ENCODE data around the gene TRAF1. TPM values are rescaled to one million over a fixed set of nuclear protein-coding genes. Genes with fewer than 3 reads are reported as not detected.

The TRAF1 gene
- polyA plus RNA-seq, 1 donor from 2014 or later: 1.3 TPM

DNA sequence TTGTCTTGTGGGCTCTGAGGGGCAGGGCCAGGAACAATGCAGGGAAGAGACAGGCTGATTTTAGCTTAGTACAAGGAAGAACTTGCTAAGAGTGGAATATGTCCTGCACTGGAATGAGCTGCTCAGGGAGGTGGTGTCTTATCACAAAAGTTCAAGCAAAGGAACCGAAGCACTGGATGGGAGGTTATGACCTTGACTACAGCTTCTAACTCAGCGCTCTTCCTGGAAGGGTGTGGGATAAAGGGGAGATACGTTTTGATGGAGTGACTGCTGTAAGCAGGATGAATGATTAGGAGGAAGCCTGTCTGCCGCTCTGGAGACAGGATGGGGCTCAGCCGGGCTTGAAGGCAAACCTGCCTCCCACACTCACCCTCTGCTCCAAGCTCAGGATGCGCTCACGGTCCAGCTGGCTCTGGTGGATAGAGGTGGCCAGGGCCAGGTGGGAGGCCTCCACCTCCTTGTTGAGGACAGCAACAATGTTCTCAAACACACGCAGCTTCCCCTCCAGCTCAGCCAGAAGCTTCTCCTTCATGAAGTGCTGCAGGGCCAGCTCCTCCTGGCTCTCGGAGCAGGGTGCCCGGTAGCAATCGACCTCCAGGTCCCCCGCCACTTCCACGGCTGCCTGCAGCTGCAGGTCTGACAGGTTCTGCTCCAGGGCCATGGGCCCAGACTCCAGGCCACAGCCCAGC is 13.5 kb downstream of the TRAF1 start:
- Mint-ChIP-seq H3K9me3 (no peaks in the 10 kb centered on the region), H3K4me3 (no peak overlapping the region), H3K27ac (no peak overlapping the region), H3K4me1 (peaks cover 6 to 10% (median 7%) of the 10 kb centered on the region in 3 donors), H3K27me3 (no peaks in the 10 kb centered on the region), H3K36me3 (no peaks in the 10 kb centered on the region)

DNA sequence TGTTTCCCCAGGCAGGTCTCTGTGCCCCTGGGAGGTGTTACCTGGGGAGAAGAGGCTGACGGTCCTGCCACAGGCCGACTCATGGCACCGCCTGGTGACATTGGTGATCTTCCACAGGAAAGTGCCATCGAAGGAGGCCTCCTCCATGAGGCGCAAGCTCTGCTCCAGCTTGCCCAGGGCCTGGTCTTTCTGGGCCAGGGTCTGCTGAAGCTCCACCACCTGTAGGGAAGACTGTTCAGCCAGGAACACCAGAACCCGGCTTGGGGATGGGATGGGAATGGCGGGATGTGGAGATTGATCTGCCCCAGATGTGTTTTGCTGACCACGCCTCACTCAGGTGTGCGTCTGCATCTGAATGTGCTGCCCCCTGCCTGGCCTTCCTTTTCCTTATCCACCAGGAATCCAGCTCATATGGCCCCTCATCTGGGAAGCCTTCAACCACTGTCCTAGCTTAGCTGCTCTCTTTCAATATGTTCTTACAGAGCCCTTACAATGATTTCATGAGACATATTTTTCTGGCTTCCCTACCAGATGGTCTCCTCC is 15.2 kb downstream of the TRAF1 start:
- peaks cover 5 to 8% (median 5%) of the 10 kb centered on the region in 3 donors for H3K4me1 Mint-ChIP-seq

DNA sequence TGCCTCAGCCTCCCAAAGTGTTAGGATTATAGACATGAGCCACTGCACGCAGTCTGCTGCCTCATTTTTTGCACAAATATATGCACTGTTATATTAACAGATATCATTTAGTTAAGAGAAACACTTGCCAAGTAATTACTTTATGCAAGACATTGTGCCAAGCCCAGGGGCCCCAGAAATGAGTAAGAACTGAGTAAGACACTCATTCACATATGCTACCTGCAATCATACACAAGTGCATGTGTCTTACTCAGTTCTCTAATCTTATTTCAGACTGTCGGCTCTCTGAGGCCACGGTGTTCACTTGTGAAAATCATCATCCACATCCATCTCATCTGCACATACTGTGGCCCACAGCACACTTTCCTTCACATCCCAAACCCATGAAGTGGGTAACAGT is 16.0 kb downstream of the TRAF1 start:
- no peak overlapping the region for H3K4me3 Mint-ChIP-seq
- H3K27me3 Mint-ChIP-seq: no peaks in the 10 kb centered on the region
- peaks cover 4 to 8% (median 5%) of the 10 kb centered on the region in 3 donors for H3K4me1 Mint-ChIP-seq

More for the DNA sequence above, 15.2 kb downstream of the TRAF1 start:
- no peak overlapping the region for H3K4me3 Mint-ChIP-seq
- peaks cover 2% of the 10 kb centered on the region for H3K36me3 Mint-ChIP-seq
- H3K27me3 Mint-ChIP-seq: no peaks in the 10 kb centered on the region
- no peaks in the 10 kb centered on the region for H3K9me3 Mint-ChIP-seq
- H3K27ac Mint-ChIP-seq: no peak overlapping the region

DNA sequence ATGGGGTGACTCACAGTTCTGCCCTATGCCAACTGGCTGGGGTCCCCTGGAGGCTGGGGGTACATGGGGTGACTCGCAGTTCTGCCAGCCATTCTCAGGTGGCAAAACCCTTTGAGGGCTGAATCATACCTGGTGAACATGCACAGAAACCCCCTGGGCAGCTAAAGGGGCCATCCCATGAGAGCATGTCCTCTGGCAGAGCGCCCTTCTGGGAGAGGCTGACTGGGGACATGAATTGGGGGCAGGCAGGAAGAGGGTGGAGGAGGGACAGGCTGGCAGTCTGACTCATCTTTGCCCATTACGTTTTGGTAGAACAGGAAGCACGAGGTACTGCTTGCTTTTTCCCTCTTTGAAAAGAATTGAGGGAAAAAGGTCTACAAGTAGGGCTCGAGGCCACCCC is 16.7 kb downstream of the TRAF1 start:
- Mint-ChIP-seq H3K36me3 (peaks cover 2% of the 10 kb centered on the region), H3K27me3 (no peaks in the 10 kb centered on the region), H3K27ac (no peak overlapping the region), H3K9me3 (no peaks in the 10 kb centered on the region), H3K4me3 (no peak overlapping the region), H3K4me1 (peaks cover 11 to 14% (median 12%) of the 10 kb centered on the region in 3 donors)

More for the DNA sequence above, 16.0 kb downstream of the TRAF1 start:
- Mint-ChIP-seq H3K36me3 (peaks cover 2% of the 10 kb centered on the region), H3K9me3 (no peaks in the 10 kb centered on the region), H3K27ac (peak overlapping the region in 1 of 3 donors; percentile 53)

DNA sequence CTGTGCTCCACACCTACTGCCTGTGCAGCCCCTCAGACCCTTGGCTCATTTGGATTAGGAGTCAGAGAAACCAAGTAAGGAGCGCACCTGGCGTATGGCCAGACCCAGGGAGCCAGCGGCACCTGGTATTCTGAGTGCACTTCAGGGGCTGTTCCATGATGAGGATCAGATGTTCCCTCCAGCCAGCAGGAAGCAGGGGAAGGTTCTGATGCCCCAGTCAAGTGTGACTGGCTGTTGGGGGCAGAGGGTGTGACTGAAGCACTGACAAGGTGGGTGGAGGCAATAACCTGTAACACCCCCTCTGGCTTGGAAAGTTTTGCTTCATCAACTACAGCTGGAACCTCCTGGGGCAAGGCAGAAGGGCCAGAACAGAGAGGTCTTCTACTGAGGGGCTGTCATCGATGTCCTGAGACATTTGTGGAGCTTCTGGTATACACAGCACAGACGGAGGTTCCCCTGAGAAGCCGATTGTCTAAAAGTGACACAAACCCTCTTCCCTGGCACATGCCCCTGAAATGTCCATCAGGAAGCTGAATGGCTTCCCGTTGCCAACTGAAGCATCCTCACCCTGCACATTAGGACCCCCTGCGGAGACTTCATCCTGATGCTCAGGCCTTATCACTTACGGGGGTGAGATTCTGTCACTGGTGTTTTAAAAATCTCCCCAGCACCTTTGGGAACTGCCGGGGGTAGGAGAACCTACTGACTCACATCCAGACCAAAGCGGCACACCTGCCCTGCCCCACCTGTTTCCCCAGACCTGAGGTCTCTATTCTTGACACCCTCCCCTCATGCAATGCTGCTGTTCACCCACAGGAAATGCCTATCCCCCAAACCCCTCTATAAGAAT is 21.1 kb downstream of the TRAF1 start:
- peak overlapping the region; percentile 29 to 95 (median 93) for H3K27ac Mint-ChIP-seq
- H3K9me3 Mint-ChIP-seq: no peaks in the 10 kb centered on the region
- peak overlapping the region in 2 of 4 donors; percentile 58 to 59 for H3K4me3 Mint-ChIP-seq
- peaks cover 2% of the 10 kb centered on the region for H3K36me3 Mint-ChIP-seq
- H3K27me3 Mint-ChIP-seq: no peaks in the 10 kb centered on the region
- peaks cover 36 to 47% (median 46%) of the 10 kb centered on the region in 3 donors for H3K4me1 Mint-ChIP-seq

DNA sequence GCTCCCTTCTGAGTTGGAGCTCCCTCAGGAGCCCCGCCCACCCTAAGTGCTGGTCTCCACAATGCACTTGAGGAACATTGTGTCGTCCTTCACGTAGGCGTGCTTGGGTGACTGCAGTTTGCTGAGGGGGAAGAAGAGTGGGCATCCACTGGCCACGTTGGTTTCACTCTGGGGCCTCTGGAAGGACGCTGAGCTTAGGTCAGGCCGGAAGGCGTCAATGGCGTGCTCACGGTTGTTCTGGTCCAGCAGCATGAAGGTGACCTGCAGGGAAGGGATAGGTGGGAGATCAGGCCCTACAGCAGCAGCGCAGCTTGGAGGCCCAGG is 21.7 kb downstream of the TRAF1 start:
- Mint-ChIP-seq H3K27ac (peak overlapping the region; percentile 29 to 95 (median 93)), H3K36me3 (peaks cover 2% of the 10 kb centered on the region), H3K9me3 (no peaks in the 10 kb centered on the region), H3K4me3 (peak overlapping the region in 2 of 4 donors; percentile 41 to 59), H3K27me3 (no peaks in the 10 kb centered on the region), H3K4me1 (peaks cover 36 to 47% (median 45%) of the 10 kb centered on the region in 3 donors)

DNA sequence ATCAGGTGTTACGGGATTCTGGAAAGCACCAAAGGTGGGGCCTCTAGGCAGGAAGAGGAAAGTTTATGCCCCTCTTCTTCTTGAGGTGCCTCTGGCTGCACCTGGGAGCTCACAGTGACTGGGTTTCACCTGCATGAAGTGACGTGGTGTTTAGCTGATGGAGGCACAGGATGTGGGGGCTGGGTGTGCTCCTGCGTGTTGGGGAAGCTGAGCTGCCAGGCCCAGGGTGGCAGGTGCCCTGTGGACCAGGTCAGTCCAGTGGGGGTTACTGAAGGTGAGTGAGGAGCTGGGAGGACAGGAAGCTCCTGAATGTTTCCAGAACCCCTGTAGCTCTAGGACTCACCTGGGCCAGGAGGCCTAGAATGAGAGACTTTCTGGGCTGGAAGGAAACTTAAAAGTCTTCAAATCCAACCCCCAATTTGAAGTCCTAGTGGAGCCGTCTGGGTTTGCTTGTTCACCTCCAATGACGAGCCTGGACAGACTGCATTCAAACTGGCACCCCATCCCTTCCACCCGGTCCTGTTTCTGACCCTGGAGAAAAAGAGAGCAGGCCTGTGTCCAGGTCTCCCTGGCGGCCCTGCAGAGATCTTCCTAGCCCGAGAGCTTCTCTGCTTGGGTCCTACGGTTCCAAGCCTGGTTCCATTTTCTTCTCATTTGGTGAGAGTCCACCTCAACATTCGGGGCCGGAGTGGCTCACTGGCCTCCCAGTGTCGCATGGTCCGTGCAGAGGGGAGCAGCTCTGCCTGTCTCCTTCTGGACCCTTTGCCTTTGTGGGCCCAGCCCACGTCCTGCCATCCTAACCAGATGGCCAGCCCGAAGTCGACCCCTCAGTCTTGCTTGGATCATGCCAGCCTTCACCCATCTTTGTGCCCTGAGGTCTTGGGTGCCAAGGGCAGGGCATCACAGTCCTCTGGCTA is 22.3 kb downstream of the TRAF1 start:
- Mint-ChIP-seq H3K9me3 (no peaks in the 10 kb centered on the region), H3K4me3 (peak overlapping the region in 3 of 4 donors; percentile 26 to 83 (median 81)), H3K27ac (peak overlapping the region; percentile 83 to 95 (median 93)), H3K4me1 (peaks cover 36 to 47% (median 45%) of the 10 kb centered on the region in 3 donors), H3K36me3 (peaks cover 2% of the 10 kb centered on the region), H3K27me3 (no peaks in the 10 kb centered on the region)

DNA sequence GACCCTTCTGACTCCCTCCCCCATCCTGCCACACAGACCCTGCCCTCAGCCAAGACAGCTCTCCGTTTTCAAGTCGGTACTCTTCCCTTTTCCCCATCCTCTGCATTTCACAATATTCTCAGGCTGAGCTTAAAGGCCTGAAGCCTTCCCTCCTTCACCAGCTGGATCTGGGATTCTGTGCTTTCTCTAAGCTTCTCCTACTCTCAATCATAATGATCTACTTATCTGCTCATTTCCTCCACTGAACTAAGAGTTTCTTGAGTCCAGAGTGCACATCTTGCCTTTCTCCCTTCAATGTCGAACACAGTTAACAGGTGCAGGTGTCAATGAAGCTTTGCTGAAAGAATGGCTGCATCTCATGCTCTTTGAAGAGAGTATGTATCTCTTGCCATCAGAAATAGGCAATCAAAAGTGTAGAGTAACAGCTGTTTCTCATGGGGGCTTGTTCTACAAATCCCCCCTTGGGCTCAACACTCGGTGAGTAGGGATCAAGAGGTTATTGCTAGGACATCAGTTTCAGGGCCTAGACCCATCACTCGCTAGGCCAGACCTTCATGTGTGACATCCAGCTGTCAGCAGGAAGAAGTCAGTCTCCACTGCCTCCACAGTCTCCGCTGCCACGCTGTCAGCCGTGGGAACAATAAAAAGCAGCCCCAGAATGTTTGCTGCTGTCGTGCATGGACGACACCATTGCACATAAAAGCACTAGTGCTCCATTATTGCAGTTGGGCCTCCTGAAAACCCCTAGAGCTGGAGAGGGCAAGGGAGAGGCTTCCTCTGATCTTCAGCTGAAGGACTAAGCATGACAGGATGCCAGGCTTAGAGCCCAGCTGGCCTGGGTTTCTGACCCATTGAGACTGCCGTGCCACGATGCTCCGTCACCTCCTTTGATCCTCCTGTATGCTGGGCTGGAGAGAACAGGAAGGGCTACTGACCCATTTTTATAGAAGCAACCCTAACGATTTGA is 23.7 kb downstream of the TRAF1 start:
- Mint-ChIP-seq H3K4me1 (peaks cover 36 to 47% (median 45%) of the 10 kb centered on the region in 3 donors), H3K9me3 (no peaks in the 10 kb centered on the region), H3K27me3 (no peaks in the 10 kb centered on the region), H3K4me3 (peak overlapping the region in 3 of 4 donors; percentile 53 to 65 (median 58)), H3K36me3 (peaks cover 2% of the 10 kb centered on the region), H3K27ac (peak overlapping the region; percentile 23 to 95 (median 83))

DNA sequence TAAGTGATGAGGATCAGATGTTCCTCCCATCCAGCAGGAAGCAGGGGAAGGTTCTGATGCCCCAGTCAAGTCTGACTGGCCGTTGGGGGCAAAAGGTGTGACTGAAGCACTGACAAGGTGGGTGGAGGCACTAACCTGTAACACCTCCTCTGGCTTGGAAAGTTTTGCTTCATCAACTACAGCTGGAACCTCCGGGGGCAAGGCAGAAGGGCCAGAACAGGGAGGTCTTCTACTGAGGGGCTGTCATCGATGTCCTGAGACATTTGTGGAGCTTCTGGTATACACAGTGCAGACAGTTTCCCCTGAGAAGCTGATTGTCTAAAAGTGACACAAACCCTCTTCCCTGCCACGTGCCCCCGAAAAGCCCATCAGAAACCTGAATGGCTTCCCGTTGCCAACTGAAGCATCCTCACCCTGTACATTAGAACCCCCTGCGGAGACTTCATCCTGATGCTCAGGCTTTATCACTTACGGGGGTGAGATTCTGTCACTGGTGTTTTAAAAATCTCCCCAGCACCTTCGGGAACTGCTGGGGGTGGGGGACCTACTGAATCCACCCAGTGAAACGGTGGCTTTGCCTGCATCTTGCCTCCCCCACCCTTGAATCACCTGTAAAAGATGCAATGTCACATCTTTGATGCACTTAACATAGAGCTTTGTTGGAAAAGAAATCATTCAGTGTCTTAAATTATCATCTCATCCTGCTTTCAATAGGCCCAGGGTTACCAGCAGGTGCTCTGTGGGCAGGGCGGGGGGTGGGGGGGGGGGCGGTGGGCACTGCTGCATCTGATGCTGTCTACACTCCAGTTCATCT is 24.6 kb downstream of the TRAF1 start:
- no peak overlapping the region for H3K4me3 Mint-ChIP-seq
- H3K9me3 Mint-ChIP-seq: no peaks in the 10 kb centered on the region
- H3K4me1 Mint-ChIP-seq: peaks cover 40 to 50% (median 47%) of the 10 kb centered on the region in 3 donors
- no peaks in the 10 kb centered on the region for H3K27me3 Mint-ChIP-seq
- H3K36me3 Mint-ChIP-seq: no peaks in the 10 kb centered on the region
- peak overlapping the region in 2 of 3 donors; percentile 56 to 62 for H3K27ac Mint-ChIP-seq

DNA sequence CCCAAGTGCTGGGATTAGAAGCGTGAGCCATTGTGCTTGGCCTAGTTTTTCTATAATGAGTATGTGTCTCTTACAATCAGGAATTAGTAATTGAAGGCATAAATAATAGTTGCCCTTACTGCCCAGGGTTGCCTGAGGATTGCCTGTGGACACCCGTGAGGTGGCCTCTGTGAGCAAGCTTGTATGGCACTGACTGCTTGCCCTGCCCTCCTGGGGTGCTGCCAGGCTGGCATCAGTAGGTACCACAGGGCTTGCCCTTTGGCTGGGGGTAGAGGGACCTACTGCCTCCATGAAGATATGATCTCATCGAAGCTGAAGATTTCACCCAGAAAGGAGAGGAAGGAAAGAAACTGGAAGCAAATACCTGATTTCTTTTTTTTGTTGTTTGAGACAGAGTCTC is 25.8 kb downstream of the TRAF1 start:
- H3K9me3 Mint-ChIP-seq: no peaks in the 10 kb centered on the region
- H3K36me3 Mint-ChIP-seq: no peaks in the 10 kb centered on the region
- H3K27ac Mint-ChIP-seq: peak overlapping the region in 2 of 3 donors; percentile 28 to 72
- peaks cover 38 to 51% (median 45%) of the 10 kb centered on the region in 3 donors for H3K4me1 Mint-ChIP-seq
- no peaks in the 10 kb centered on the region for H3K27me3 Mint-ChIP-seq
- no peak overlapping the region for H3K4me3 Mint-ChIP-seq

DNA sequence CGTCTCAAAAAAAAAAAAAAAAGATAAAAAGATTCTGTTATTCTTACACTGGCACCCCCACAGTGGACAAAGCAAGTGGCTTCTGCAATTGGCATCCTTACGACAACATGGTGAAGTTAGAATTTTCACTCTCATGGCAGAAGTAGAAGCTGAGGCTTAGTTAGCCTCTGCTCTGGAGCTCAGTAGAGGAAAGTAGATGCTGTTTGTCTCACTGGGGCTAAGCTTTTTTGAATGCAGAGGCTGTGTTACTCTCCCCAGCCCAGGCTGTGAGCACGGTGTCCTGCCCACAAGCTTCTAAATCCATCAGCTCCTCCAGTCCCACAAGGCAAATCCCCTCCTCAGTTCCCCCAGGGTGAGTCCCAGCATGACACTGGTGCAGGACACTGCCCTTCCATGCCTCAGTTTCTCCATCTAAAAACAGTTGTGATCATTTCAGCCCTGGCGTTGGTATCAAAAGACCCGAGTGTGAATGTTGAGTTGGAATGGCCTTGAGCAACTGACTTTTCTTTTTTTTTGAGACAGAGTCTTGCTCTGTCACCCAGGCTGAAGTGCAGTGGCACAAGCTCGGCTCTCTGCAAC is 27.0 kb downstream of the TRAF1 start:
- Mint-ChIP-seq H3K27me3 (no peaks in the 10 kb centered on the region), H3K4me1 (peaks cover 29 to 39% (median 34%) of the 10 kb centered on the region in 3 donors), H3K4me3 (no peak overlapping the region), H3K9me3 (no peaks in the 10 kb centered on the region), H3K36me3 (no peaks in the 10 kb centered on the region), H3K27ac (no peak overlapping the region)

DNA sequence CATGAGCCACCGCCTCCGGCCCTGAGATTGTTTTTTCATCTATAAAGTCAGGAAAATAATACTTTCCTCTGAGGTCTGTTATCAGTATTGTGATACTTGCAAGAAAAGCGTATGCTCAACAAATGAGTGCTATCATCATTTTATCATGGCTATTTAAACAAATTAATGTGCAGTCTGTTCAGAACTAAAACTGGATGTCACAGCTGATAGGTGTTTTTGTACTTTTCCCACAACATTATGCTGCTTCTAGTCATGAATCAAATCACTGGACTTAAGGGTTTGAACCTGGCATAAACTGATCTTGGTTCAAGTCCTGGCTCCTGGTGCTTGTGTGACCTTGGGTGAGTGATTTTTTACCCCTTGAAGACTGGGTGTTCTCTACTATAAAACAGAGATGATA is 28.2 kb downstream of the TRAF1 start:
- no peak overlapping the region for H3K4me3 Mint-ChIP-seq
- no peaks in the 10 kb centered on the region for H3K9me3 Mint-ChIP-seq
- no peaks in the 10 kb centered on the region for H3K27me3 Mint-ChIP-seq
- peaks cover 25 to 31% (median 25%) of the 10 kb centered on the region in 3 donors for H3K4me1 Mint-ChIP-seq
- H3K36me3 Mint-ChIP-seq: no peaks in the 10 kb centered on the region
- no peak overlapping the region for H3K27ac Mint-ChIP-seq
